ENCODE results near the gene SYT4. TPM values are rescaled to one million over a fixed set of nuclear protein-coding genes. Genes with fewer than 3 reads are reported as not detected.

SYT4 gene
- polyA plus RNA-seq, 1 of the 3 experiments (the other 2 are of a cell fraction): 0.44 TPM

DNA sequence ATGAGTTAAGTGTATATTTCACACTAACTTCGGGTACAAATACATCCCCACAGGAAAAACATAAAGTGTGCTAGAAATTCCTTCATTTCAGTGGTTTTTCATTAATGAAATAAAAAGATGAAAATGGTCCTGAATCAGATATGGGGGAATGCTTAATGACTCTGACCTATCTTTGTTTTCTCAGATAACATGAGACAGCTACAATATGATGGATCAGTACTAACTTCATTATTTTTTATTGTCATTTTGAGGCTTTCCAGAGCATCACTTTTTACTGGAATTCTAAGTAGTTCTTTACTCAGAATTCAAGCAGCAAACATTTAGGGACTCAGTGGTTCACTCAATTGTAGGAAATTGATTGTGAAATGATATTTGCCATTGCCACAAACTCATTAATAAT is 2.8 kb downstream of the SYT4 start (continued):
- TF ChIP-seq, protein P1, sequence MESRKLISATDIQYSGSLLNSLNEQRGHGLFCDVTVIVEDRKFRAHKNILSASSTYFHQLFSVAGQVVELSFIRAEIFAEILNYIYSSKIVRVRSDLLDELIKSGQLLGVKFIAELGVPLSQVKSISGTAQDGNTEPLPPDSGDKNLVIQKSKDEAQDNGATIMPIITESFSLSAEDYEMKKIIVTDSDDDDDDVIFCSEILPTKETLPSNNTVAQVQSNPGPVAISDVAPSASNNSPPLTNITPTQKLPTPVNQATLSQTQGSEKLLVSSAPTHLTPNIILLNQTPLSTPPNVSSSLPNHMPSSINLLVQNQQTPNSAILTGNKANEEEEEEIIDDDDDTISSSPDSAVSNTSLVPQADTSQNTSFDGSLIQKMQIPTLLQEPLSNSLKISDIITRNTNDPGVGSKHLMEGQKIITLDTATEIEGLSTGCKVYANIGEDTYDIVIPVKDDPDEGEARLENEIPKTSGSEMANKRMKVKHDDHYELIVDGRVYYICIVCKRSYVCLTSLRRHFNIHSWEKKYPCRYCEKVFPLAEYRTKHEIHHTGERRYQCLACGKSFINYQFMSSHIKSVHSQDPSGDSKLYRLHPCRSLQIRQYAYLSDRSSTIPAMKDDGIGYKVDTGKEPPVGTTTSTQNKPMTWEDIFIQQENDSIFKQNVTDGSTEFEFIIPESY (IDR thresholded peaks at IDR 0.05; ENCODE audit: borderline replicate concordance, low read depth): no peak
- TF ChIP-seq SIN3A (IDR thresholded peaks at IDR 0.05; ENCODE audit: borderline replicate concordance, low read depth, low read length) (no peak), RFX5 (IDR thresholded peaks at IDR 0.05; ENCODE audit: low read length) (no peak), GATA2 (CRISPR knock-in tag; IDR thresholded peaks at IDR 0.05) (peak; percentile 52; the same call in 1 of the 2 replicates), EZH2phosphoT487 (IDR thresholded peaks at IDR 0.05; ENCODE audit: borderline replicate concordance, low read depth) (no peak)
- TF ChIP-seq, protein P2, sequence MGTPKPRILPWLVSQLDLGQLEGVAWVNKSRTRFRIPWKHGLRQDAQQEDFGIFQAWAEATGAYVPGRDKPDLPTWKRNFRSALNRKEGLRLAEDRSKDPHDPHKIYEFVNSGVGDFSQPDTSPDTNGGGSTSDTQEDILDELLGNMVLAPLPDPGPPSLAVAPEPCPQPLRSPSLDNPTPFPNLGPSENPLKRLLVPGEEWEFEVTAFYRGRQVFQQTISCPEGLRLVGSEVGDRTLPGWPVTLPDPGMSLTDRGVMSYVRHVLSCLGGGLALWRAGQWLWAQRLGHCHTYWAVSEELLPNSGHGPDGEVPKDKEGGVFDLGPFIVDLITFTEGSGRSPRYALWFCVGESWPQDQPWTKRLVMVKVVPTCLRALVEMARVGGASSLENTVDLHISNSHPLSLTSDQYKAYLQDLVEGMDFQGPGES (IDR thresholded peaks at IDR 0.05; ENCODE audit: low read depth, low read length): no peak
- TF ChIP-seq, protein P3, sequence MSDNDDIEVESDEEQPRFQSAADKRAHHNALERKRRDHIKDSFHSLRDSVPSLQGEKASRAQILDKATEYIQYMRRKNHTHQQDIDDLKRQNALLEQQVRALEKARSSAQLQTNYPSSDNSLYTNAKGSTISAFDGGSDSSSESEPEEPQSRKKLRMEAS (IDR thresholded peaks at IDR 0.05; ENCODE audit: low read depth): no peak

DNA sequence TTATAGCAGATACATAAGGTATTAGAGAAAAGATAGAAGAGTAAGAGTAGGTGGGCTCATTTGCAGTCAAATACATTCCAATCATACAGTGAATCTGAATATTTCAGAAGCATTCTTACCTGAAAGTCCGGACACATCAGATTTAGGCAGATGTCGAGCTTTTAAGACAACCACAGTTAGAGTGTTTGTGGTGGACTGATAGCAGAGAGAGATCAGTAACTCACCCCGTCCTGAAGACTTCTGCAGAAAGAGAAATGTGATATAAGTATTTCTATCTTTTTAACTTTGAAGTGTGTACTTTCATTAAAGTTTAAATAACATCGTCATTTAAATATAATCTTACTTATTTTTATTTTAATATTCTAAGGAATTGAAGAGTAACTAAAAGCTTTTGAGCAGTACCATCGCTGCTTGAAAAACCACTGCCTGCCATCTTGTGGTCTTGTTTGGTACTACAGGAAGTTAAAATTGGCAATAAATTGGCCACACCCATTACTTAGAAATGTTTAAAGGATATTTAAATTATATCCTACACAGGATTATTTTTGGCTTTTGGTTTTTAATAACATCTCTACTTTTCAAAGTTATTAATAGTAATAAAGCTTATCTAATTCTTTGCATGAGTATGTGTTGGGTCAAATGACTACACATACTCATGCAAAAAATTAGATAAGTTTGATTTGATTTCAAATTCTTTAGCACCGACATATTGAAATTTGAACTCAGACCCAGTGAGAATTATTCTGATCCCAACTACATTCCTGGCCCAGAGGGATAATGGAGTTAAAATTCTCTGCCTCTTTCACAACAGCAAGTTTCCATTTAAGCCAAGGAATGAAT is 5.5 kb downstream of the SYT4 start:
- Histone ChIP-seq H3K36me3 (replicated peaks in 1 of 2; ENCODE audit: control insufficient read depth in 1 of 2, insufficient read depth in 2 of 2, low read length in 1 of 2) (no peaks in the 10 kb centered on the region), H2AFZ (ENCODE audit: low read depth) (no peak overlapping the region), H3K27me3 (ENCODE audit: insufficient read depth) (no peaks in the 10 kb centered on the region), H4K20me1 (ENCODE audit: insufficient read depth) (no peaks in the 10 kb centered on the region), H3K9ac (no peak overlapping the region), H3K4me3 (ENCODE audit: low read depth in 2 of 2, low read length in 1 of 2) (no peak overlapping the region), H3K9me2 (no peaks in the 10 kb centered on the region; the same call in 1 of the 2 replicates), H3K79me2 (ENCODE audit: insufficient read depth) (no peaks in the 10 kb centered on the region), H3K4me1 (ENCODE audit: control insufficient read depth in 1 of 2, insufficient read depth in 2 of 2, low read depth in 1 of 2, low read length in 1 of 2) (peaks cover 0 to 6% of the 10 kb centered on the region in 2 experiments; a peak in 1 of 4 replicates), H3F3A (replicated peaks; ENCODE audit: insufficient read depth) (no peaks in the 10 kb centered on the region), H3K9me3 (no peaks in the 10 kb centered on the region), H3K4me2 (no peak overlapping the region), H3K27ac (ENCODE audit: low read depth in 2 of 2, low read length in 1 of 2) (no peak overlapping the region)
- ChIA-PET POLR2A (no interaction called here), CTCF (interaction anchor here (0.6 to 5.5 kb wide), 58 partner anchors 9 to 1219 kb away, joined by 3 to 62 read pairs (median 3); no protein-coding TSS in a partner anchor)
- WGBS (ENCODE audit: low lambda C conversion rate): 20% methylated on average over 6 of the region's 6 CpGs
- peak; percentile 10 for DNase-seq
- no peak for TF ChIP-seq GATA2 (CRISPR knock-in tag; IDR thresholded peaks at IDR 0.05)
- no peak for TF ChIP-seq JUND (IDR thresholded peaks at IDR 0.05)
- TF ChIP-seq MXI1 (IDR thresholded peaks at IDR 0.05; ENCODE audit: low read depth, low read length): no peak
- TF ChIP-seq EZH2phosphoT487 (IDR thresholded peaks at IDR 0.05; ENCODE audit: borderline replicate concordance, low read depth): no peak
- peak; percentile 89 for TF ChIP-seq RAD21 (IDR thresholded peaks at IDR 0.05; ENCODE audit: low read length)
- TF ChIP-seq RCOR1 (IDR thresholded peaks at IDR 0.05; ENCODE audit: low read length): no peak
- TF ChIP-seq RFX5 (IDR thresholded peaks at IDR 0.05; ENCODE audit: low read length): 0 out of 2 replicates have a peak, but pooled peaks have one; percentile 21
- TF ChIP-seq, protein P3 (IDR thresholded peaks at IDR 0.05; ENCODE audit: low read depth): no peak
- no peak for TF ChIP-seq SIN3A (IDR thresholded peaks at IDR 0.05; ENCODE audit: borderline replicate concordance, low read depth, low read length)
- TF ChIP-seq, protein P4, sequence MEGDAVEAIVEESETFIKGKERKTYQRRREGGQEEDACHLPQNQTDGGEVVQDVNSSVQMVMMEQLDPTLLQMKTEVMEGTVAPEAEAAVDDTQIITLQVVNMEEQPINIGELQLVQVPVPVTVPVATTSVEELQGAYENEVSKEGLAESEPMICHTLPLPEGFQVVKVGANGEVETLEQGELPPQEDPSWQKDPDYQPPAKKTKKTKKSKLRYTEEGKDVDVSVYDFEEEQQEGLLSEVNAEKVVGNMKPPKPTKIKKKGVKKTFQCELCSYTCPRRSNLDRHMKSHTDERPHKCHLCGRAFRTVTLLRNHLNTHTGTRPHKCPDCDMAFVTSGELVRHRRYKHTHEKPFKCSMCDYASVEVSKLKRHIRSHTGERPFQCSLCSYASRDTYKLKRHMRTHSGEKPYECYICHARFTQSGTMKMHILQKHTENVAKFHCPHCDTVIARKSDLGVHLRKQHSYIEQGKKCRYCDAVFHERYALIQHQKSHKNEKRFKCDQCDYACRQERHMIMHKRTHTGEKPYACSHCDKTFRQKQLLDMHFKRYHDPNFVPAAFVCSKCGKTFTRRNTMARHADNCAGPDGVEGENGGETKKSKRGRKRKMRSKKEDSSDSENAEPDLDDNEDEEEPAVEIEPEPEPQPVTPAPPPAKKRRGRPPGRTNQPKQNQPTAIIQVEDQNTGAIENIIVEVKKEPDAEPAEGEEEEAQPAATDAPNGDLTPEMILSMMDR (IDR thresholded peaks at IDR 0.05): peak; percentile 74
- no peak for TF ChIP-seq POLR2AphosphoS5 (IDR thresholded peaks at IDR 0.05; ENCODE audit: low read depth, low read length)
- no peak for TF ChIP-seq RXRA (IDR thresholded peaks at IDR 0.05; ENCODE audit: borderline replicate concordance, low read depth)
- peak; percentile 69 for TF ChIP-seq SMC3 (IDR thresholded peaks at IDR 0.05; ENCODE audit: low read depth, low read length)
- no peak for TF ChIP-seq YY1 (IDR thresholded peaks at IDR 0.05; ENCODE audit: low read depth)
- TF ChIP-seq ELF1 (IDR thresholded peaks at IDR 0.05): no peak
- TF ChIP-seq NFIC (IDR thresholded peaks at IDR 0.05; ENCODE audit: borderline replicate concordance): no peak
- TF ChIP-seq EP300 (IDR thresholded peaks at IDR 0.05; ENCODE audit: borderline replicate concordance in 1 of 2, low read depth in 1 of 2, low read length in 1 of 2): no peak
- no peak for TF ChIP-seq MEF2A (IDR thresholded peaks at IDR 0.05; ENCODE audit: borderline replicate concordance, low read depth)
- TF ChIP-seq TAF1 (IDR thresholded peaks at IDR 0.05; ENCODE audit: borderline replicate concordance, low read depth, low read length): no peak
- no peak for TF ChIP-seq CHD2 (IDR thresholded peaks at IDR 0.05; ENCODE audit: low read length, partially characterized antibody)
- TF ChIP-seq NRF1 (IDR thresholded peaks at IDR 0.05; ENCODE audit: low read depth, low read length): no peak
- no peak for TF ChIP-seq TCF12 (IDR thresholded peaks at IDR 0.05)
- TF ChIP-seq, protein P5, sequence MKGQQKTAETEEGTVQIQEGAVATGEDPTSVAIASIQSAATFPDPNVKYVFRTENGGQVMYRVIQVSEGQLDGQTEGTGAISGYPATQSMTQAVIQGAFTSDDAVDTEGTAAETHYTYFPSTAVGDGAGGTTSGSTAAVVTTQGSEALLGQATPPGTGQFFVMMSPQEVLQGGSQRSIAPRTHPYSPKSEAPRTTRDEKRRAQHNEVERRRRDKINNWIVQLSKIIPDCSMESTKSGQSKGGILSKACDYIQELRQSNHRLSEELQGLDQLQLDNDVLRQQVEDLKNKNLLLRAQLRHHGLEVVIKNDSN (IDR thresholded peaks at IDR 0.05; ENCODE audit: borderline replicate concordance, low read depth): no peak

Measured in SK-N-SH (cell line).